A549 (cell line): ENCODE measurements around the gene SLC30A7.

Source experiments
- CEBPB ChIP-seq, 2 experiments: fragments of >200 bp in 1 of 2; sonication (Bioruptor Twin) in 1 of 2; formaldehyde crosslinking in 1 of 2; IDR thresholded peaks; 2 replicates each; pipeline ENCODE4 v1.6.1; 2012 to 2016
- EHMT2 ChIP-seq: fragments of 200-600 bp; sonication (generic); IDR thresholded peaks from 2 replicates; pipeline ENCODE4 v1.6.1; 2016; ENCODE audit warnings: antibody characterized with exemption, low read depth, mild to moderate bottlenecking, moderate library complexity
- EP300 ChIP-seq, 2 experiments: fragments of >200 bp; sonication (Bioruptor Twin); formaldehyde crosslinking; IDR thresholded peaks; 2 replicates in 1 of 2; 3 replicates in 1 of 2; pipeline ENCODE4 v1.6.1; 2016 to 2017
- GATA3 ChIP-seq: IDR thresholded peaks from 2 replicates; pipeline ENCODE4 v1.6.1; 2012; ENCODE audit warnings: borderline replicate concordance
- KDM1A ChIP-seq: fragments of 200-600 bp; sonication (generic); IDR thresholded peaks from 2 replicates; pipeline ENCODE4 v1.6.1; 2016; ENCODE audit warnings: low read depth, mild to moderate bottlenecking
- MAFK ChIP-seq: fragments of 450-650 bp; IDR thresholded peaks from 2 replicates; pipeline ENCODE4 v1.6.1; 2014; ENCODE audit not compliant: partially characterized antibody
- MAZ ChIP-seq: fragments of 150-350 bp; IDR thresholded peaks from 2 replicates; pipeline ENCODE4 v1.6.1; 2014; ENCODE audit warnings: antibody characterized with exemption, low read depth, low read length, borderline replicate concordance
- POLR2A ChIP-seq: IDR thresholded peaks from 2 replicates; pipeline ENCODE4 v1.6.1; 2012; ENCODE audit warnings: mild to moderate bottlenecking, low read length
- POLR2AphosphoS2 ChIP-seq: conservative IDR thresholded peaks from 2 replicates; pipeline ENCODE4 v1.6.1; 2012; ENCODE audit warnings: low read length, improper control_type of control experiment, inconsistent platforms
- SMC3 ChIP-seq: fragments of >200 bp; sonication (Bioruptor Twin); formaldehyde crosslinking; IDR thresholded peaks from 3 replicates; pipeline ENCODE4 v1.6.1; 2018; ENCODE audit warnings: inconsistent platforms
- TF ChIP-seq, protein P1 (sequence below): fragments of >200 bp; sonication (Bioruptor Twin); formaldehyde crosslinking; IDR thresholded peaks from 3 replicates; pipeline ENCODE4 v1.5.1; 2016
- TF ChIP-seq, protein P2 (sequence below): fragments of 250-450 bp; sonication (Bioruptor Pico); IDR thresholded peaks from 2 replicates; pipeline ENCODE4 v1.5.0; 2021; ENCODE audit warnings: mild to moderate bottlenecking, moderate library complexity, borderline replicate concordance
- TF ChIP-seq, protein P3 (sequence below): fragments of 200-600 bp; sonication (generic); IDR thresholded peaks from 2 replicates; pipeline ENCODE4 v1.6.1; 2016; ENCODE audit warnings: antibody characterized with exemption, mild to moderate bottlenecking, moderate library complexity

DNA sequence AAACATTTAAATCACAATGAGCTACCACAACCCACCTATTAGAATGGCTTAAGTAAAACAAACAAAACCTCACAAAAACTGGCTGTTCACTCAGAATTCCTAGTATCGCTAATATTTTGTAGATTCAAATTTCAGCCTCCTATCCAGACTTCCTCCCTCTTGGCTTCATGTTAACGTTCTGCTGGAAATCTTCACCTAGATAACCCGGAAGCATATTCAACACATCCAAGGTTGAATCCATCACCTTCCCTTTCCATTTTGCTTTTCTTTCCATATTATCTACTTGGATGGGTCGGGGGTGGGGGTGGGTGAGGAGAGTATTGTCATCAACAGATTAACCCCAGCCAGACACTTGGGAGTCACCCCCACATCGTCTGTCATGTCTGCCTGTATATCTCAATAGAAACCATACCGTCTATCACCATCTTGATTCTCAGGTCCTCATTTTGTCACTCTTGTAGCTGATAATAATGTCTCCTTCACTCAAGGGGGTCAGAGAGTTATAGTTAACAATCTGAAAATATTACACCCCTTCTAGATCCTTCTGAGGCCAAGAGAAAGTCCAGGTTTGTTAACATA is 131.4 kb downstream of the SLC30A7 start:
- TF ChIP-seq, protein P1, sequence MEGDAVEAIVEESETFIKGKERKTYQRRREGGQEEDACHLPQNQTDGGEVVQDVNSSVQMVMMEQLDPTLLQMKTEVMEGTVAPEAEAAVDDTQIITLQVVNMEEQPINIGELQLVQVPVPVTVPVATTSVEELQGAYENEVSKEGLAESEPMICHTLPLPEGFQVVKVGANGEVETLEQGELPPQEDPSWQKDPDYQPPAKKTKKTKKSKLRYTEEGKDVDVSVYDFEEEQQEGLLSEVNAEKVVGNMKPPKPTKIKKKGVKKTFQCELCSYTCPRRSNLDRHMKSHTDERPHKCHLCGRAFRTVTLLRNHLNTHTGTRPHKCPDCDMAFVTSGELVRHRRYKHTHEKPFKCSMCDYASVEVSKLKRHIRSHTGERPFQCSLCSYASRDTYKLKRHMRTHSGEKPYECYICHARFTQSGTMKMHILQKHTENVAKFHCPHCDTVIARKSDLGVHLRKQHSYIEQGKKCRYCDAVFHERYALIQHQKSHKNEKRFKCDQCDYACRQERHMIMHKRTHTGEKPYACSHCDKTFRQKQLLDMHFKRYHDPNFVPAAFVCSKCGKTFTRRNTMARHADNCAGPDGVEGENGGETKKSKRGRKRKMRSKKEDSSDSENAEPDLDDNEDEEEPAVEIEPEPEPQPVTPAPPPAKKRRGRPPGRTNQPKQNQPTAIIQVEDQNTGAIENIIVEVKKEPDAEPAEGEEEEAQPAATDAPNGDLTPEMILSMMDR: no peak
- no peak for TF ChIP-seq CEBPB (IDR thresholded peaks at IDR 0.05)
- no peak for TF ChIP-seq POLR2A
- TF ChIP-seq MAZ: no peak
- TF ChIP-seq KDM1A: no peak
- TF ChIP-seq, protein P2, sequence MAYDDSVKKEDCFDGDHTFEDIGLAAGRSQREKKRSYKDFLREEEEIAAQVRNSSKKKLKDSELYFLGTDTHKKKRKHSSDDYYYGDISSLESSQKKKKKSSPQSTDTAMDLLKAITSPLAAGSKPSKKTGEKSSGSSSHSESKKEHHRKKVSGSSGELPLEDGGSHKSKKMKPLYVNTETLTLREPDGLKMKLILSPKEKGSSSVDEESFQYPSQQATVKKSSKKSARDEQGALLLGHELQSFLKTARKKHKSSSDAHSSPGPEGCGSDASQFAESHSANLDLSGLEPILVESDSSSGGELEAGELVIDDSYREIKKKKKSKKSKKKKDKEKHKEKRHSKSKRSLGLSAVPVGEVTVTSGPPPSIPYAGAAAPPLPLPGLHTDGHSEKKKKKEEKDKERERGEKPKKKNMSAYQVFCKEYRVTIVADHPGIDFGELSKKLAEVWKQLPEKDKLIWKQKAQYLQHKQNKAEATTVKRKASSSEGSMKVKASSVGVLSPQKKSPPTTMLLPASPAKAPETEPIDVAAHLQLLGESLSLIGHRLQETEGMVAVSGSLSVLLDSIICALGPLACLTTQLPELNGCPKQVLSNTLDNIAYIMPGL (CRISPR knock-in tag): no peak
- TF ChIP-seq MAFK: no peak
- TF ChIP-seq GATA3: no peak
- TF ChIP-seq, protein P3, sequence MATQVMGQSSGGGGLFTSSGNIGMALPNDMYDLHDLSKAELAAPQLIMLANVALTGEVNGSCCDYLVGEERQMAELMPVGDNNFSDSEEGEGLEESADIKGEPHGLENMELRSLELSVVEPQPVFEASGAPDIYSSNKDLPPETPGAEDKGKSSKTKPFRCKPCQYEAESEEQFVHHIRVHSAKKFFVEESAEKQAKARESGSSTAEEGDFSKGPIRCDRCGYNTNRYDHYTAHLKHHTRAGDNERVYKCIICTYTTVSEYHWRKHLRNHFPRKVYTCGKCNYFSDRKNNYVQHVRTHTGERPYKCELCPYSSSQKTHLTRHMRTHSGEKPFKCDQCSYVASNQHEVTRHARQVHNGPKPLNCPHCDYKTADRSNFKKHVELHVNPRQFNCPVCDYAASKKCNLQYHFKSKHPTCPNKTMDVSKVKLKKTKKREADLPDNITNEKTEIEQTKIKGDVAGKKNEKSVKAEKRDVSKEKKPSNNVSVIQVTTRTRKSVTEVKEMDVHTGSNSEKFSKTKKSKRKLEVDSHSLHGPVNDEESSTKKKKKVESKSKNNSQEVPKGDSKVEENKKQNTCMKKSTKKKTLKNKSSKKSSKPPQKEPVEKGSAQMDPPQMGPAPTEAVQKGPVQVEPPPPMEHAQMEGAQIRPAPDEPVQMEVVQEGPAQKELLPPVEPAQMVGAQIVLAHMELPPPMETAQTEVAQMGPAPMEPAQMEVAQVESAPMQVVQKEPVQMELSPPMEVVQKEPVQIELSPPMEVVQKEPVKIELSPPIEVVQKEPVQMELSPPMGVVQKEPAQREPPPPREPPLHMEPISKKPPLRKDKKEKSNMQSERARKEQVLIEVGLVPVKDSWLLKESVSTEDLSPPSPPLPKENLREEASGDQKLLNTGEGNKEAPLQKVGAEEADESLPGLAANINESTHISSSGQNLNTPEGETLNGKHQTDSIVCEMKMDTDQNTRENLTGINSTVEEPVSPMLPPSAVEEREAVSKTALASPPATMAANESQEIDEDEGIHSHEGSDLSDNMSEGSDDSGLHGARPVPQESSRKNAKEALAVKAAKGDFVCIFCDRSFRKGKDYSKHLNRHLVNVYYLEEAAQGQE: no peak
- no peak for TF ChIP-seq EHMT2
- TF ChIP-seq POLR2AphosphoS2: no peak
- no peak for TF ChIP-seq EP300 (IDR thresholded peaks at IDR 0.05)
- TF ChIP-seq SMC3: no peak
